Lower lobe of right lung (tissue), 2 donors: ENCODE data around the gene AHCYL1. TPM values are rescaled to one million over a fixed set of nuclear protein-coding genes. Genes with fewer than 3 reads are reported as not detected.

ENCODE experiments used
- ATAC-seq, 2 donors: fragments of 200-7000 bp; cut with Tn5 transposase; one replicate each; pipeline ENCODE4 v1.9.1; 2020 to 2022; ENCODE audit warnings: mild to moderate bottlenecking in 2 of 2, moderate library complexity in 2 of 2
- DNase-seq: peaks from one replicate; pipeline ENCODE4 v3.0.0-alpha.2; 2020
- H3K27ac ChIP-seq: fragments of 200-600 bp; one replicate; pipeline ENCODE4 v1.8.0; 2022
- H3K27me3 ChIP-seq: fragments of 200-600 bp; one replicate; pipeline ENCODE4 v1.8.0; 2022; ENCODE audit warnings: low read depth
- H3K36me3 ChIP-seq: fragments of 200-600 bp; one replicate; pipeline ENCODE4 v1.8.0; 2022; ENCODE audit warnings: mild to moderate bottlenecking
- H3K4me1 ChIP-seq: fragments of 200-600 bp; one replicate; pipeline ENCODE4 v1.8.0; 2022
- H3K4me3 ChIP-seq: fragments of 200-600 bp; one replicate; pipeline ENCODE4 v1.8.0; 2022; ENCODE audit warnings: mild to moderate bottlenecking
- H3K9me3 ChIP-seq: fragments of 200-600 bp; one replicate; pipeline ENCODE4 v1.8.0; 2022
- intact Hi-C: fragments of 100-400 bp; cut with DNase I; formaldehyde crosslinking; loops from one replicate; pipeline ENCODE4 v1.11.0; 2022
- total RNA-seq: library from RNA; stranded (reverse); fragmentation: NEBNext Ultra II Directional; extraction: Animal tissue kit (Norgen Biotek cat#: 25700); gene quantifications from one replicate; pipeline ENCODE4 v1.2.1, GENCODE V29; 2021
- TF ChIP-seq, protein P1 (sequence below): fragments of 200-600 bp; IDR thresholded peaks from one replicate; pipeline ENCODE4 v1.8.0; 2022; ENCODE audit warnings: antibody characterized with exemption, mild to moderate bottlenecking
- donor health status: DM: no; HTN: yes; CAD: no; lungs with severe emphysema.

AHCYL1 gene
- total RNA-seq, 1 donor from 2014 or later, result 83.9 TPM

DNA sequence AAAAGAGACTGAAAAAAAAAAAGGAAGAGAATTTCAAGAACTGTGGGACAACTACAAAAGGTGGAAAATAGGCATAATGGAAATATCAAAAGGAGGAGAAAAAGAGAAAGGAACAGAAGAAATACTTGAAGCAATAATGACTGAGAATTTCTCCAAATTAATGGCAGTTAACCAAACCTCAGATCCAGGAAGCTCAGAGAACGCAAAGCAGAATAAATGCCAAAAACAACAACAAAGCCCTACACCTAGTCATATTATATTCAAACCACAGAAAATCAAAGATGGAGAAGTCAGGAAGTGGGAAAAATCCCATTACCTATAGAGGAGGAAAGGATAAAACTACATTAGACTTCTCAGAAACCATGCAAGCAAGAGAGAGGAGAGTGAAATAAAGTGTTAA, 20.7 kb upstream of the AHCYL1 start:
- TF ChIP-seq, protein P1, sequence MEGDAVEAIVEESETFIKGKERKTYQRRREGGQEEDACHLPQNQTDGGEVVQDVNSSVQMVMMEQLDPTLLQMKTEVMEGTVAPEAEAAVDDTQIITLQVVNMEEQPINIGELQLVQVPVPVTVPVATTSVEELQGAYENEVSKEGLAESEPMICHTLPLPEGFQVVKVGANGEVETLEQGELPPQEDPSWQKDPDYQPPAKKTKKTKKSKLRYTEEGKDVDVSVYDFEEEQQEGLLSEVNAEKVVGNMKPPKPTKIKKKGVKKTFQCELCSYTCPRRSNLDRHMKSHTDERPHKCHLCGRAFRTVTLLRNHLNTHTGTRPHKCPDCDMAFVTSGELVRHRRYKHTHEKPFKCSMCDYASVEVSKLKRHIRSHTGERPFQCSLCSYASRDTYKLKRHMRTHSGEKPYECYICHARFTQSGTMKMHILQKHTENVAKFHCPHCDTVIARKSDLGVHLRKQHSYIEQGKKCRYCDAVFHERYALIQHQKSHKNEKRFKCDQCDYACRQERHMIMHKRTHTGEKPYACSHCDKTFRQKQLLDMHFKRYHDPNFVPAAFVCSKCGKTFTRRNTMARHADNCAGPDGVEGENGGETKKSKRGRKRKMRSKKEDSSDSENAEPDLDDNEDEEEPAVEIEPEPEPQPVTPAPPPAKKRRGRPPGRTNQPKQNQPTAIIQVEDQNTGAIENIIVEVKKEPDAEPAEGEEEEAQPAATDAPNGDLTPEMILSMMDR, result no peak
- Histone ChIP-seq H3K36me3 (no peaks in the 10 kb centered on the region), H3K4me3 (no peak overlapping the region), H3K27me3 (no peaks in the 10 kb centered on the region), H3K4me1 (peaks cover 20% of the 10 kb centered on the region), H3K27ac (no peak overlapping the region), H3K9me3 (no peaks in the 10 kb centered on the region)
- no peak for ATAC-seq
- intact Hi-C loops, result no loop called here
- no peak for DNase-seq

DNA sequence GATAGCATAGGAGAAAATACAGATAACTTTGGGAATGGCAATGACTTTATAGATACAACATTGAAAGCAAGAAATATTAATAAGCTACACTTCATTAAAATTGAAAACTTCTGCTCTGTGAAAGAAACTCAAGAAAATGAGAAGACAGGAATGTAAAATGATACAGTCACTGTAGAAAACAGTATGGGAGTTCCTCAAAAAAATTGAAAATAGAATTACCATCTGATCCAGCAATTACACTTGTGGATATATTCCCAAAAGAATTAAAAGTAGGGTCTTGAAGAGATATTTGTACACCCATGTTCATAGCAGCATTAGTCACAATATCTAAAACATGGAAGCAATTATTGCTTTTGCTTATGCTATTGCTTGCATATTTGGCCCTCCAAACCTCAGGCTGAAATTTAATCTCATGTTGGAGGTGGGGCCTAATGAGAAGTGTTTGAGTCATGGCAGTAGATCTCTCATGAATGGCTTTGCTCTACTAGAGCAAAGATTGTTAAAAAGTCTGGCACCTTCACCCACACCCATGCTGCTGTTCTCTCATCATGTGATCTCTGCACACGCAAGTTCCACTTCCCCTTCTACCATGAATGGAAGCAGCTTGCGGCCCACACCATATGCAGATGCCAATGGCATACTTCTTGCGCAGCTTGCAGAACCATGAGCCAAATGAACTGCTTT, 15.3 kb upstream of the AHCYL1 start:
- Histone ChIP-seq H3K9me3 (no peaks in the 10 kb centered on the region), H3K4me3 (no peak overlapping the region), H3K27me3 (no peaks in the 10 kb centered on the region), H3K27ac (no peak overlapping the region), H3K36me3 (no peaks in the 10 kb centered on the region), H3K4me1 (no peaks in the 10 kb centered on the region)
- intact Hi-C loops, result no loop called here
- ATAC-seq, result no peak
- TF ChIP-seq, protein P1, result no peak
- DNase-seq, result no peak

DNA sequence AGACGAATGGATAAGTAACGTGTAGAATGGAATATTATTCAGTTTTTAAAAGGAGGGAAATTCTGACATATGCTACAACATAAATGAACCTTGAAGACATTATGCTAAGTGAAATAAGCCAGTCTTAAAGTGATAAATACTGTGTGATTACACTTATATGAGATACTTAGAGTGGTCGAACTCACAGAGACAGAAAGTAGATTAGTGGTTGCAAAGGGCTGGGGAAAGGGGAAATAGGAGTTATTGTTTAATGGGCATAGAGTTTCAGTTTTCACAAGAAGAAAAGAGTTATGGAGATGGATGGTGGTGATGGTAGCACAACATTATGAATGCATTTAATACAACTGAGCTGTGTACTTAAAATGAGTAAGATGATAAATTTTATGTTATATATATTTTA, 14.7 kb upstream of the AHCYL1 start:
- H3K4me1 ChIP-seq, result no peaks in the 10 kb centered on the region
- H3K9me3 ChIP-seq, result no peaks in the 10 kb centered on the region
- no peaks in the 10 kb centered on the region for H3K27me3 ChIP-seq
- intact Hi-C loops, result loop anchor here (10.0 kb wide), 1 partner anchor 55 kb away; the partner anchor contains the start of gene CSF1
- no peak overlapping the region for H3K4me3 ChIP-seq
- no peak overlapping the region for H3K27ac ChIP-seq
- ATAC-seq (no peak), DNase-seq (no peak)
- TF ChIP-seq, protein P1, result no peak
- no peaks in the 10 kb centered on the region for H3K36me3 ChIP-seq

DNA sequence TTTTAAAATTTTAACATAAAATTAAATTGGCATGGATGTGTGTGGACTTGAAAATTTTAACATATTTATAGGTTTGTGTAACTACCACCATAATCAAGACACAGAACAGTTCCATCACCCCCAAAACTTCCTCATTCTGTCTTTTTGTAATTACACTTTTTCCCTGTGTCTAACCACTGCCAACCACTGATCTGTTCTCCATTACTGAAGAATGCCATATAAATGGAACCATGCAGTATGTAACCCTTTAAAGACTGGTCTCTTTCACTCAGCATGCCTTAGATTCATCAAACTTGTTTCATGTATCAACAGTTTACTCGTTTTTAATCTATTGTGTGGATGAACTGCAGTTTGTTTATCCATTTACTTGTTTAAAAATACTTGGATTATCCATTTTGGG, 13.0 kb upstream of the AHCYL1 start:
- Histone ChIP-seq H3K9me3 (no peaks in the 10 kb centered on the region), H3K4me3 (no peak overlapping the region), H3K27ac (no peak overlapping the region), H3K4me1 (no peaks in the 10 kb centered on the region), H3K36me3 (no peaks in the 10 kb centered on the region), H3K27me3 (no peaks in the 10 kb centered on the region)
- TF ChIP-seq, protein P1, result no peak
- intact Hi-C loops, result loop anchor here (10.0 kb wide), 1 partner anchor 57 kb away; the partner anchor contains the start of gene CSF1
- no peak for ATAC-seq
- no peak for DNase-seq

DNA sequence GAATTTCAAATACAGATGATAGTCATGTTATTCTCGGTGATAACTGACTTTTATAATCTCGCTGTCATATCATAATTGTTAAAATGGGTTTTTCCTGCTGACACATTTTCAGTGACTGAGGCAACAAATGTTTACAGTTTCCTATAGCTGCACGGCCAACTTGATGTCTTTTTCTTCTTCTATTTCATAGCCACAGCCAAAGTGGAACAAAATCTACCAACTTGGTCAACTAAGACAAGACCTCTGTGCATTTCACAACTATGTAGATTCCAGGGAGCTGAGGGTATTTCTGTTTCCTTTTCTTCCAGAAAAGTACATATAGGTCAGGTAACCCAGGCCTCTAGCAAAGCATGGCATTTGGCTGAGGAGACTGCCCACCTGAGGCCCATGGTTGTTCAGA, 10.4 kb upstream of the AHCYL1 start:
- Histone ChIP-seq H3K4me1 (peaks cover 6% of the 10 kb centered on the region), H3K27me3 (no peaks in the 10 kb centered on the region), H3K9me3 (no peaks in the 10 kb centered on the region), H3K27ac (no peak overlapping the region), H3K36me3 (no peaks in the 10 kb centered on the region), H3K4me3 (no peak overlapping the region)
- DNase-seq (no peak), ATAC-seq (no peak)
- intact Hi-C loops, result loop anchor here (10.0 kb wide), 1 partner anchor 59 kb away; the partner anchor contains the start of gene CSF1
- TF ChIP-seq, protein P1, result no peak
